Retinal pigment epithelial cell (primary cell): Measurements from ENCODE around the gene DNAJC25.

Source experiments
- DNase-seq: peaks from one replicate; pipeline ENCODE4 v3.0.0-alpha.2; 2010; ENCODE audit warnings: low read depth
- H3K4me3 ChIP-seq: 2 replicates; pipeline ENCODE4 v1.5.1; 2011; ENCODE audit warnings: mild to moderate bottlenecking, low read length, control low read depth, moderate library complexity
- TF ChIP-seq, protein P1 (sequence below): conservative IDR thresholded peaks from 2 replicates; pipeline ENCODE4 v1.5.1; 2011; ENCODE audit warnings: low read depth, low read length, control low read depth, inconsistent platforms

Gene DNAJC25

GRCh38 chr9:111633389-111633736 lies 2.2 kb downstream of the DNAJC25 start:
- TF ChIP-seq, protein P1, sequence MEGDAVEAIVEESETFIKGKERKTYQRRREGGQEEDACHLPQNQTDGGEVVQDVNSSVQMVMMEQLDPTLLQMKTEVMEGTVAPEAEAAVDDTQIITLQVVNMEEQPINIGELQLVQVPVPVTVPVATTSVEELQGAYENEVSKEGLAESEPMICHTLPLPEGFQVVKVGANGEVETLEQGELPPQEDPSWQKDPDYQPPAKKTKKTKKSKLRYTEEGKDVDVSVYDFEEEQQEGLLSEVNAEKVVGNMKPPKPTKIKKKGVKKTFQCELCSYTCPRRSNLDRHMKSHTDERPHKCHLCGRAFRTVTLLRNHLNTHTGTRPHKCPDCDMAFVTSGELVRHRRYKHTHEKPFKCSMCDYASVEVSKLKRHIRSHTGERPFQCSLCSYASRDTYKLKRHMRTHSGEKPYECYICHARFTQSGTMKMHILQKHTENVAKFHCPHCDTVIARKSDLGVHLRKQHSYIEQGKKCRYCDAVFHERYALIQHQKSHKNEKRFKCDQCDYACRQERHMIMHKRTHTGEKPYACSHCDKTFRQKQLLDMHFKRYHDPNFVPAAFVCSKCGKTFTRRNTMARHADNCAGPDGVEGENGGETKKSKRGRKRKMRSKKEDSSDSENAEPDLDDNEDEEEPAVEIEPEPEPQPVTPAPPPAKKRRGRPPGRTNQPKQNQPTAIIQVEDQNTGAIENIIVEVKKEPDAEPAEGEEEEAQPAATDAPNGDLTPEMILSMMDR = no peak
- no peak overlapping the region for H3K4me3 ChIP-seq
- no peak for DNase-seq

DNA sequence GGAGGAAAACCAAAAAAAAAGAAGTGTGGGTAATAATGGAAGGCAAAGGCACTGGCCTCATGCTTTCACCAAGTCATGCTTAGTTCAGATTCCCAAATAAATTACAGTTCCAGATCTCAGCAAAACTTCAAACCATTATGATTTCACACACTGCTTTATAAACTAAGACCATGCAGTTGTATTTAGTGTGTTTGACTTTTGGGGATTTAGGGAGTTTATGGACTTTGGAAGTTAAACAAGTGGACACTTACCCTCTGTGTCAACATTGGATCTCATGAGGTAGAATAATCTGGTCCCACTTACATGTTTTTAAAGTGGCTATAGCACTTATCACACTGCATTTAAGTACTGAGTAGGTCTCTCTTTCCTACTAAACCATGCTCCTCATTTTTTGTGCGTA lies 3.7 kb downstream of the DNAJC25 start:
- DNase-seq = no peak
- TF ChIP-seq, protein P1 = no peak
- H3K4me3 ChIP-seq = no peak overlapping the region

- H3K4me3 ChIP-seq = no peak overlapping the region
- DNase-seq = no peak
Observed at GRCh38 chr9:111637421-111637950, 6.4 kb downstream of the DNAJC25 start.

DNA sequence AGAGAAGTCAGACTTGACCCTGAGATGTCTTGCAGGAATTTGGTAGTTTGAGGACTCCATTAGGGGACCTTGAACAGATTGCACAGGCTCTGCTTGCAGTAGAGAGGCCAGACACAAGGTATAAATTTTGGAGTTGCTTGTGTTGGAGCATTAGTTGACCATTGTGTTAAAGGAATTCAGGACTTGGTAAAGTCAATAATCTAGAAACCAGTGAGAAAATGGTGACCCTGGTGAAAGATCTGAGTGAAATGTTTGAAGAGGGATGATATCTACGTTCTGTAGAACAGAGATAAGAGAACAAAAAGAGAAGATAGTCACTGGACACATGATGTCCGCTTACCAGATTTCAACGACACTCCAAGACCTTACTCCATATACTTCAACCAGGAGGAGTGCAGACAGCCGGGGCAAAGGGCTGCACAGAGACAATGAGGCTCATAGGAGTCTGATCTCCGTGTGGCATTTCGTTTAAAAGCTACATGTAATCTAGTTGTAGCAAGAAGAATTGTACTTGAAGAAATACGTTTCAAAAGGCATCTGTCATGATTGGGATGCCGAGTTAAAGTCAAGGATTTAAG lies 13.2 kb downstream of the DNAJC25 start:
- no peak overlapping the region for H3K4me3 ChIP-seq
- DNase-seq = no peak
- TF ChIP-seq, protein P1 = no peak

More at GRCh38 chr9:111637421-111637950, 6.4 kb downstream of the DNAJC25 start:
- TF ChIP-seq, protein P1 = no peak

- TF ChIP-seq, protein P1 = no peak
- no peak for DNase-seq
Observed at GRCh38 chr9:111645806-111646205, 14.7 kb downstream of the DNAJC25 start.

GRCh38 chr9:111646417-111646816 lies 15.3 kb downstream of the DNAJC25 start:
- no peak overlapping the region for H3K4me3 ChIP-seq
- TF ChIP-seq, protein P1 = no peak
- DNase-seq = no peak

More at GRCh38 chr9:111645806-111646205, 14.7 kb downstream of the DNAJC25 start:
- H3K4me3 ChIP-seq = no peak overlapping the region

DNA sequence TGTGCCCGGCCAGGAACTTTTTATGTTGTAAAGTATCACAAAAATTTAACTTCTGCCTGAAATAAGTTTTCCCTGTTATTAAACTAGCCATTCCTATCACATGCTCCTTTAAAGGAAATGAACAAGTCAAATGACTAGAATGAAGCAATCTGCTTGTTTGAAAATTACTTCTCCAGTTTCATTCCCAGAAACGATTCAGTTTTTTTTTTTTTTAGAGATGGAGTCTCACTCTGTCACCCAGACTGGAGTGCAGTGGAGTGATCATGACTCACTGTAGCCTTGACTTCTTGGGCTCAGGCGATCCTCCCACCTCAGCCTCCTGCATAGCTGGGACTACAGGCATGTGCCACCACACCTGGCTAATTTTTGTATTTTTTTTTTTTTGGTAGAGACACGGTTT lies 16.9 kb downstream of the DNAJC25 start:
- H3K4me3 ChIP-seq = no peak overlapping the region
- no peak for DNase-seq
- TF ChIP-seq, protein P1 = no peak
